Astrocyte of the cerebellum (primary cell): Measurements from ENCODE around the gene MTHFR.
A peak's percentile ranks its signal among the peaks of the same experiment; 100 is the strongest.

Source experiments
- DNase-seq: peaks from one replicate; pipeline ENCODE4 v3.0.0-alpha.2; 2011; ENCODE audit warnings: low read depth
- H3K4me3 ChIP-seq: 2 replicates; pipeline ENCODE4 v1.5.1; 2011; ENCODE audit warnings: mild to moderate bottlenecking, low read depth, low read length, moderate library complexity
- in situ Hi-C: cut with HindIII; loops from 2 replicates; pipeline ENCODE4 v1.10.0; 2017; ENCODE audit warnings: low sequenced_read_pairs
- TF ChIP-seq, protein P1 (sequence below): IDR thresholded peaks from 2 replicates; pipeline ENCODE4 v1.5.1; 2012; ENCODE audit warnings: low read length, low read depth, moderate library complexity, mild to moderate bottlenecking; ENCODE audit errors: missing control alignments

Gene MTHFR

DNA sequence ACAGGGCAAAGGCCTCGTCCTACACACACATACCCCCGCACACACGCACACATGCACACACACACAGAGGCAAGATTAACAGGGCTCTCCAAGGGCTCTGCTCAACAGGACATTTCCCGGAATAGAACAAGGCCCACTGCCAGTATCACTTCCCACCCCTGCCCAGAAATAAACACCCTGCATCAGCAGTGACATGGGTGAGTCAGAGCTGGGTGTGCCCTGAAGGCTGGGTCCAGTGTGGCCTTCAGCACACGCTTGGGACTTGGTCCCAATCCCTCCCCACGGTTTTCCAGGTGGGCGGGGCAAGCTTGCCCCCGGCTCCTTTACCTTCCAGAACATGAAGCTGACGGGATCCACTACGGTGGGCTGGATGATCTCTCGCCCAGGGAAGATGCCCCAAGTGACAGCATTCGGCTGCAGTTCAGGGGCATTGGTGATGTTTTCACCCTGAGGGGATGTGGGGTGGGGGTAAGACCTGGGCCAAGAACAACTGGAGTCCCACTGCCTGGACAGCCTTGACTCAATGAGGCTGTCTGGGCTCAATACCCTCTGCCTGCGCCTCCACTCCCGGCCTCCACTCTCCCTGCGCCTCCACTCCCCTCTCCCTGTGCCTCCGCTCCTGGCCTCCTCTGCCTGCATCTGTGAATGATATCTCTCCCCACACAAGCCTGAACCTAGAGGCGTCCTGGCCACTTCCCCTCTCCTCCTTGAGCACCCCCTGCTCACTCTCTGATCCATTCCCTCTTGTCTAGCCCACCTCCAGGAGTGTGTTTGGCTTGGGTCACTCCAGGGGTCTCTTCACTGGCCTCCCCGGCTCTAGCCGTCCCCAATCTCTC, 14.7 kb downstream of the MTHFR start:
- no peak overlapping the region for H3K4me3 ChIP-seq
- DNase-seq = peak; percentile 62
- in situ Hi-C loops = no loop called here
- TF ChIP-seq, protein P1, sequence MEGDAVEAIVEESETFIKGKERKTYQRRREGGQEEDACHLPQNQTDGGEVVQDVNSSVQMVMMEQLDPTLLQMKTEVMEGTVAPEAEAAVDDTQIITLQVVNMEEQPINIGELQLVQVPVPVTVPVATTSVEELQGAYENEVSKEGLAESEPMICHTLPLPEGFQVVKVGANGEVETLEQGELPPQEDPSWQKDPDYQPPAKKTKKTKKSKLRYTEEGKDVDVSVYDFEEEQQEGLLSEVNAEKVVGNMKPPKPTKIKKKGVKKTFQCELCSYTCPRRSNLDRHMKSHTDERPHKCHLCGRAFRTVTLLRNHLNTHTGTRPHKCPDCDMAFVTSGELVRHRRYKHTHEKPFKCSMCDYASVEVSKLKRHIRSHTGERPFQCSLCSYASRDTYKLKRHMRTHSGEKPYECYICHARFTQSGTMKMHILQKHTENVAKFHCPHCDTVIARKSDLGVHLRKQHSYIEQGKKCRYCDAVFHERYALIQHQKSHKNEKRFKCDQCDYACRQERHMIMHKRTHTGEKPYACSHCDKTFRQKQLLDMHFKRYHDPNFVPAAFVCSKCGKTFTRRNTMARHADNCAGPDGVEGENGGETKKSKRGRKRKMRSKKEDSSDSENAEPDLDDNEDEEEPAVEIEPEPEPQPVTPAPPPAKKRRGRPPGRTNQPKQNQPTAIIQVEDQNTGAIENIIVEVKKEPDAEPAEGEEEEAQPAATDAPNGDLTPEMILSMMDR = no peak

DNA sequence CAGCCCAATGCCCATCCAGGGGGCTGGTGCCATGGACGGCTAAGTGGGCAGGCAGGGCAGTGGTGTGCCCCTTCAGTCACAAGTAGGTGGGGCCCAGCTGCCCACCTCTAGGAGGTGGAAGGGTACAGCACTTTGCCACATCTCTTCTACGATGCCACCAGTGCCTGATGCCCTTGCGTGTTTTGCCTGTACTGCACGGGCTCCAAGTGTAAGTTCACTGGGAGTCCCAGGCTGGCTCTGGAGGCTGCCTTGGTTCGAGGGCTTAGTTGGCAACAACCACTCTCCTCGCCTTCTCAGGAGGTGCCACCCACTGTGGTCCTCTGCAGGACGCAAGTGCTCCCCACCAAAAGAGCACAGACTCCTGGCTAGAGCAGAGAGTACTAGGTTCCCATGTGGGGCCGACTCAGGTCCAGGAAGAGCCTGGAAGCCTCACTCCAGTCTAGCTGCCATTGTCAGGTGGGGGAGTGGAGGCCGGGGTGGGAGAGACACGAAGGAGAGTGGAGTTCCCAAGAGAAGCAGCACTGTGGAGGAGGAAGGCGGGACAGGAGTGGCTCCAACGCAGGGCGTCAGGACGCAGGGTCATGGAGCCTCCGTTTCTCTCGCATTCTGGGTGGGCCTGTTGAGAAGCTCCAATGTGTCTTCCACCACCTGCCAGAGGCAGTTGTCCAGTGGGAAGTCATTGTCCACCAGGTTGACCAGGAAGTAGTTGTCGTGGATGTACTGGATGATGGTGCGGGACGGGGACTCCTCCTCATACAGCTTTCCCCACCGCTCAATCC, 15.5 kb downstream of the MTHFR start:
- TF ChIP-seq, protein P1 = no peak
- DNase-seq = no peak
- H3K4me3 ChIP-seq = no peak overlapping the region
- in situ Hi-C loops = no loop called here

DNA sequence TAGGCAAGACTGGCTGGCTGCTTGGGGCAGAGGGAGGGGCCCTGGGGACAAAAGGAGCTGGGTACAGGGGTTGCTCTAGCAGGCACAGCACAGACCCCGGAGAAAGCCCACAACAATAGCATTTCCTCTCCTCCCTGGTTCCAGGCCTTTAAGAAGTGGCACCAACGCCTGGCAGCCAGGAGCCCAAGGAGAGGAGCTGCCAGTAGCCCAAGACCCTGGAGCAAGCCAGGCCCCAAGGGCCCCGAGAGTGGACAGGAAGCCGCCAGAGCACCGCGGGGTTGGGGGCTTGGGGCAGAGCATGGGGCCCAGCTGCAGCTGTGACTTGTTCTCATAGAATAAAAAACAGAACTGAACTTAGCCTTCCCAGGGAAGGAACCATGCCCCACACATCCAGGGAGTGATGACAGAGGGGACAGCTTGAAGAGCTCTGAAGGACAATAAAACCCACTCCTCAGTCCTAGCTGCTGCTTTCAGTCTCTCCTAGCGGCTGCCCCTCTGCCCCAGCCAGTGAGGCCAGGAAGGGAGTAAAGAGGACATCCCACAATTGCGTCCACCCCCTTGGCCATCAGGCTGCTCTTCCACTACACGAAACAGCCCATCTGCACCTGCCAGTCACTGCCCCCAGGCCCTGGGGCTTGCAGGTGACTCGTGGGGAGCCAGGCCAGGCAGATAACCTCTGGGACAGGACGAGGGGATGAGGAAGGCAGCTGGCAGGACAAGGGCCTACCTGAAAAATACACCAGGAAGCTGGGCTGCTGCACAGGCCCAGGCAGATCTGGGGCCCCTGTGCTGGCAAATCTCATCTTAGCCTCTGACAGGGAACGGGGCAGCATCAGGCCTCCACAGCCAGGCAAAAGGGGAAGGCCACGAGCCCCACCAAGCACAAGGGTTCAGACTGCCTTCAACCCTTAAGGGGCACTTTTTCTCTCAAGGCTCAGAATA, 16.4 kb downstream of the MTHFR start:
- no peak overlapping the region for H3K4me3 ChIP-seq
- TF ChIP-seq, protein P1 = no peak

DNA sequence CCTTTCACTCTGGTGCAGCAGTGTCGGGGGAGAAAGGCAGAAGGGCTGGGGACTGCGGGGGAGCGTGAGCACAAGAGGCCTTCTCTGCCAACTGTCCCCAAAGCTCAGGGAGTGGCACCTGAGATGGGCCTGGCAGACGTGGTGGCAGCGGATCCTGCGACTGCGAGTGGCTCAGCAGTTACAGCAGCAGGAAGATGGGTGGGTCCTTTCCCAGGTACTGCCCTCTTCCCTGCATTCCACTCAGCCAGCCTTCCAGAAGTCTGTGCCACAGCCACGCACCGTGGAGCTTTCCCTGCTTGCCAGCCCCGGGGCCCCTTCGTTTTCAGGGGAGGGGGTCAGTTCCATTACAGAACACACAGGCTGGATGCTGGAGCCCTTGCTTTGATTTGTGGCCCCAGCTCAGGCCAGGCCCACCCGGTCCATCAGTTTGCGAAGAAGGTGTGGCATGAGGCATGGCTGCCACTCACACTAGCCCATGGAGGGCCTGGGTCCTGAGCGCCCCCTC, 17.2 kb downstream of the MTHFR start:
- H3K4me3 ChIP-seq = no peak overlapping the region
- TF ChIP-seq, protein P1 = no peak
- no peak for DNase-seq
- in situ Hi-C loops = no loop called here

More for the DNA sequence above, 16.4 kb downstream of the MTHFR start:
- DNase-seq = no peak
- in situ Hi-C loops = no loop called here

DNA sequence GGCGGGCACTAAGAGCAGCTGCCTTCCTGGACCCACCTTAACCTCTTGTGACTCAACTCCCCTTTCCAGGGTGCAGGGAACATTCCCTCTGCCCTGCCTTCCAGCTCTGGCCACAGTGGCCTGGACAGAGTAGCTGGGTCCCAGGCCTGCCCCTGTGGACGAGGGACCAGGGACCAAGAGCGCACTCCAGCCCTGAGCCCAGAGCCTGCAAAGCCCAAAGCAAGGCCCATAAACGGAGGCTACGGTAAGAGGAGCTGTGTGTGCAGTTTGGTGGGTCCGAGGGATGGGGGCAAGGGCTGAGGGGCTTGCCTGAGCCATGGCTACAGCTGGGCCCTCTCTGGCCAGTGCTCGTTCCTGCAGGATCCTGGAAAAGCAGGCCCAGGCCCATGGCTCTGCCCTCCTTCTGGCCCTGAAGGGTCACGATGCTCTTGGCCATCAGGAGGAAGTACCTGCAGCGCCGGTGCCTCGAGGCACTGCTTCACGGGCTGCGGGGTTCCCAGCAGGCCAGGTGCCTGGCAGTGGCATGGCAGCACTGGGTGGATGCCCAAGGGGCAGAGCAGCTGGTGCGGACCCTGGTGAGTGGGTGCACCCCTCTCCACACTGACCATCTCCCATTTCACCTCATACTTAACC, 17.8 kb downstream of the MTHFR start:
- in situ Hi-C loops = no loop called here
- TF ChIP-seq, protein P1 = no peak
- no peak for DNase-seq
- no peak overlapping the region for H3K4me3 ChIP-seq
